HepG2 (cell line): Measurements from ENCODE around the gene NFATC1. TPM values are rescaled to one million over a fixed set of nuclear protein-coding genes. Genes with fewer than 3 reads are reported as not detected.

ENCODE experiments used
- ATAC-seq: fragments of 200-7000 bp; cut with Tn5 transposase; 3 replicates; pipeline ENCODE4 v1.9.1; 2020; ENCODE audit warnings: mild to moderate bottlenecking, moderate library complexity
- BruUV-seq: library from RNA; stranded (reverse); fragments of 400-500 nt; replicated peaks from 2 replicates; lab custom pipeline; 2021; lab: Mats Ljungman, UMichigan
- CTCF ChIA-PET: fragments of 300-600 bp; formaldehyde crosslinking; extraction: SDS; loops from one replicate; lab custom pipeline; 2021; ENCODE audit warnings: low total read pairs, inconsistent platforms, low intra/inter-chr PET ratio; lab: Yijun Ruan, JAX
- POLR2A ChIA-PET: fragments of 350-600 bp; sonication (Branson Sonifier 250); formaldehyde crosslinking; loops from one replicate; lab custom pipeline; 2020; ENCODE audit warnings: antibody characterized with exemption, inconsistent platforms; lab: Yijun Ruan, JAX
- DNase-seq: peaks from one replicate; pipeline ENCODE4 v3.0.0-alpha.2; 2015; ENCODE audit warnings: low spot score
- FAIRE-seq: peaks from 3 replicates; lab custom pipeline; 2011; peaks lifted over from hg19 to GRCh38; lab: Jason Lieb, UNC
- H2AFZ ChIP-seq: one replicate; pipeline ENCODE4 v1.6.1; 2011; ENCODE audit warnings: low read length, inconsistent platforms
- H3K27ac ChIP-seq: fragments of 300-600 bp; 3 replicates; pipeline ENCODE4 v1.8.0; 2011; ENCODE audit warnings: mixed run types, mild to moderate bottlenecking, mixed read lengths, low read length, inconsistent platforms; ENCODE audit not compliant: insufficient read depth; ENCODE audit errors: extremely low read length
- H3K27me3 ChIP-seq, 2 experiments: fragments of 200-600 bp in 1 of 2; 2 replicates in 1 of 2; 3 replicates in 1 of 2; pipeline versions ENCODE4 v1.6.0 to v1.8.0; 2011; ENCODE audit warnings: low read length in 2 of 2, mild to moderate bottlenecking in 2 of 2, moderate library complexity in 2 of 2, inconsistent platforms in 1 of 2; ENCODE audit not compliant: insufficient read depth in 2 of 2, control insufficient read depth in 1 of 2
- H3K36me3 ChIP-seq, 2 experiments: fragments of 200-600 bp in 1 of 2; replicated peaks in 1 of 2; 2 replicates in 1 of 2; 3 replicates in 1 of 2; pipeline versions ENCODE4 v1.5.1 to v1.8.0; 2011; ENCODE audit warnings: low read length in 2 of 2, inconsistent platforms in 1 of 2; ENCODE audit not compliant: insufficient read depth in 2 of 2, control insufficient read depth in 1 of 2
- H3K4me1 ChIP-seq: 2 replicates; pipeline ENCODE4 v1.5.1; 2012; ENCODE audit warnings: low read length, inconsistent platforms; ENCODE audit not compliant: insufficient read depth
- H3K4me2 ChIP-seq: 2 replicates; pipeline ENCODE4 v1.6.0; 2011; ENCODE audit warnings: low read depth, low read length, inconsistent platforms
- H3K4me3 ChIP-seq, 3 experiments: fragments of 200-600 bp in 1 of 3; sonication (generic), shearing (Covaris generic) in 1 of 3; replicated peaks in 1 of 3; 2 replicates each; pipeline ENCODE4 v1.5.1; 2011 to 2016; ENCODE audit warnings: low read length in 3 of 3, inconsistent platforms in 2 of 3, low read depth in 2 of 3, mild to moderate bottlenecking in 2 of 3, control low read depth in 1 of 3, mixed read lengths in 1 of 3; ENCODE audit not compliant: insufficient read depth in 1 of 3
- H3K79me2 ChIP-seq: one replicate; pipeline ENCODE4 v1.6.1; 2011; ENCODE audit warnings: low read length, inconsistent platforms; ENCODE audit not compliant: insufficient read depth
- H3K9ac ChIP-seq: 2 replicates; pipeline ENCODE4 v1.6.0; 2011; ENCODE audit warnings: mild to moderate bottlenecking, low read depth, low read length, inconsistent platforms; ENCODE audit not compliant: insufficient read depth
- H3K9me3 ChIP-seq: 2 replicates; pipeline ENCODE4 v1.5.1; 2012; ENCODE audit warnings: mild to moderate bottlenecking, low read length
- H4K20me1 ChIP-seq: 2 replicates; pipeline ENCODE4 v1.6.0; 2011; ENCODE audit warnings: inconsistent platforms, mild to moderate bottlenecking, low read length, moderate library complexity; ENCODE audit not compliant: insufficient read depth
- ARHGAP35 ChIP-seq: sonication (generic); formaldehyde crosslinking; IDR thresholded peaks from 2 replicates; pipeline ENCODE4 v1.9.0; 2022; ENCODE audit warnings: mild to moderate bottlenecking, inconsistent platforms, moderate library complexity, missing genetic modification reagents, borderline replicate concordance
- CBX2 ChIP-seq, 2 experiments: fragments of 200-600 bp in 1 of 2; sonication (generic); formaldehyde crosslinking in 1 of 2; IDR thresholded peaks; 2 replicates each; pipeline versions ENCODE4 v1.7.0 to v1.8.1; 2018 to 2022; ENCODE audit warnings: low read depth in 2 of 2, low read length in 1 of 2, mild to moderate bottlenecking in 1 of 2, missing genetic modification reagents in 1 of 2
- FOXO4 ChIP-seq: sonication (generic); formaldehyde crosslinking; conservative IDR thresholded peaks from 2 replicates; pipeline ENCODE4 v1.8.1; 2023; ENCODE audit warnings: missing genetic modification reagents
- IRX3 ChIP-seq: sonication (generic); formaldehyde crosslinking; IDR thresholded peaks from 2 replicates; pipeline ENCODE4 v1.8.1; 2023; ENCODE audit warnings: mild to moderate bottlenecking, low read depth, missing genetic modification reagents, borderline replicate concordance
- MATR3 ChIP-seq: sonication (generic); formaldehyde crosslinking; IDR thresholded peaks from 2 replicates; pipeline ENCODE4 v1.4.0; 2020; ENCODE audit warnings: missing genetic modification reagents
- NR2F6 ChIP-seq, 2 experiments: IDR thresholded peaks; 2 replicates each; pipeline ENCODE4 v1.6.1; 2016; ENCODE audit warnings: antibody characterized with exemption in 1 of 2, mild to moderate bottlenecking in 1 of 2
- PBX2 ChIP-seq: IDR thresholded peaks from 2 replicates; pipeline ENCODE4 v1.6.1; 2016; ENCODE audit warnings: control low read depth
- RERE ChIP-seq: IDR thresholded peaks from 2 replicates; pipeline ENCODE4 v1.6.1; 2016; ENCODE audit warnings: low read depth, missing genetic modification reagents, missing compliant biosample characterization
- RXRA ChIP-seq: sonication (generic); formaldehyde crosslinking; IDR thresholded peaks from 2 replicates; pipeline ENCODE4 v1.5.1; 2020; ENCODE audit warnings: missing genetic modification reagents
- ZEB1 ChIP-seq: IDR thresholded peaks from 2 replicates; pipeline ENCODE4 v1.6.1; 2012; ENCODE audit warnings: mild to moderate bottlenecking, low read depth, inconsistent platforms; ENCODE audit not compliant: insufficient replicate concordance
- ZNF24 ChIP-seq: fragments of 450-650 bp; IDR thresholded peaks from 2 replicates; pipeline ENCODE4 v1.6.1; 2017; ENCODE audit warnings: antibody characterized with exemption, mild to moderate bottlenecking
- ZNF879 ChIP-seq: sonication (generic); formaldehyde crosslinking; IDR thresholded peaks from 2 replicates; pipeline ENCODE4 v1.8.1; 2023; ENCODE audit warnings: missing genetic modification reagents
- WGBS: methylation state at CpG from one replicate; pipeline ENCODE4 v1.1.6; 2017; ENCODE audit warnings: low lambda C conversion rate; 5-methylcytosine and 5-hydroxymethylcytosine counted together
- in situ Hi-C: cut with HindIII; loops from 2 replicates; pipeline ENCODE4 v1.10.0; 2017; ENCODE audit warnings: low pct_unique_long_range_greater_than_20kb; ENCODE audit not compliant: extremely low pct_ligation_motif_present
- intact Hi-C: fragments of 100-400 bp; cut with micrococcal nuclease; formaldehyde crosslinking; loops from one replicate; pipeline ENCODE4 v1.10.0; 2022; ENCODE audit not compliant: unreplicated experiment
- polyA plus RNA-seq, 8 experiments: library from polyadenylated mRNA; depleted of rRNA in 3 of 8; stranded (reverse) in 7 of 8; unstranded in 1 of 8; fragments of >200 nt; fragmentation: Illumina TruSeq in 4 of 8; extraction: Trizol in 4 of 8; gene quantifications; 2 replicates each; pipeline versions ENCODE4 v1.2.1 to v1.2.3, GENCODE V29; 2011 to 2016; ENCODE audit warnings: low read depth in 4 of 8, missing spikeins in 1 of 8, mixed read lengths in 1 of 8; ENCODE audit not compliant: insufficient read depth in 1 of 8
- total RNA-seq, 5 experiments: library from RNA; depleted of rRNA; stranded (reverse); fragments of >200 nt; fragmentation: Illumina TruSeq; extraction: Trizol; gene quantifications; 2 replicates each; pipeline ENCODE4 v1.2.3, GENCODE V29; 2016; ENCODE audit warnings: low read depth in 1 of 5

Gene NFATC1
- total and polyA plus RNA-seq, 2 of the 13 experiments (the other 11 are each of a cell fraction or from before 2014, with no cell fraction given) = not detected

GRCh38 chr18:79490626-79491041 lies 94.9 kb downstream of the NFATC1 start (continued):
- TF ChIP-seq RERE = no peak
- TF ChIP-seq, all 625 proteins: peak for 0

GRCh38 chr18:79491081-79491551 lies 95.4 kb downstream of the NFATC1 start:
- Histone ChIP-seq H3K4me2 (no peak overlapping the region), H3K79me2 (no peaks in the 10 kb centered on the region), H3K4me1 (no peaks in the 10 kb centered on the region), H3K4me3 (no peak overlapping the region)
- FAIRE-seq (no peak), ATAC-seq (no peak)
- POLR2A ChIA-PET = no interaction called here
- CTCF ChIA-PET = no interaction called here
- TF ChIP-seq PBX2 (CRISPR knock-in tag) = no peak
- TF ChIP-seq RXRA = no peak
- TF ChIP-seq IRX3 (CRISPR knock-in tag) = no peak
- no peak for TF ChIP-seq ZNF24
- no peak for TF ChIP-seq NR2F6 (IDR thresholded peaks at IDR 0.05)
- no peak for TF ChIP-seq NR2F6 (CRISPR knock-in tag; IDR thresholded peaks at IDR 0.05)
- no peak for TF ChIP-seq ZNF879 (CRISPR knock-in tag)
- TF ChIP-seq MATR3 (CRISPR knock-in tag) = no peak
- no peak for TF ChIP-seq ARHGAP35 (CRISPR knock-in tag)
- no peak for TF ChIP-seq CBX2 (IDR thresholded peaks at IDR 0.05; ENCODE audit: low read depth, low read length)
- no peak for TF ChIP-seq CBX2 (CRISPR knock-in tag; IDR thresholded peaks at IDR 0.05; ENCODE audit: low read depth)
- no peak for TF ChIP-seq FOXO4 (CRISPR knock-in tag)
- TF ChIP-seq ZEB1 = no peak
- TF ChIP-seq, all 625 proteins: peak for 0
- 22% methylated on average over 15 of the region's 19 CpGs for WGBS
- Histone ChIP-seq H3K27me3 (peaks cover 11 to 35% of the 10 kb centered on the region in 2 experiments), H2AFZ (no peak overlapping the region), H3K27ac (no peak overlapping the region), H3K36me3 (no peaks in the 10 kb centered on the region), H3K9me3 (no peaks in the 10 kb centered on the region), H4K20me1 (no peaks in the 10 kb centered on the region), H3K9ac (no peak overlapping the region)
- BruUV-seq = no TSS peak
- intact Hi-C loops = no loop called here
- DNase-seq = no peak
- in situ Hi-C loops = no loop called here
